IMR-90 (cell line): ENCODE measurements around the gene ILK. TPM values are rescaled to one million over a fixed set of nuclear protein-coding genes. Genes with fewer than 3 reads are reported as not detected.

ENCODE experiments used
- ATAC-seq: fragments of 200-7000 bp; cut with Tn5 transposase; 2 replicates; pipeline ENCODE4 v1.9.1; 2020; ENCODE audit warnings: low read depth, mild to moderate bottlenecking, moderate library complexity
- BruUV-seq: library from RNA; stranded (reverse); fragments of 400-500 nt; replicated peaks from 2 replicates; lab custom pipeline; 2021; lab: Mats Ljungman, UMichigan
- CTCF ChIA-PET: fragments of 300-600 bp; formaldehyde crosslinking; extraction: SDS; loops from one replicate; lab custom pipeline; 2021; ENCODE audit warnings: antibody characterized with exemption; lab: Yijun Ruan, JAX
- POLR2A ChIA-PET: fragments of 300-600 bp; sonication (Branson Sonifier 250); formaldehyde crosslinking; loops from one replicate; lab custom pipeline; 2022; ENCODE audit warnings: antibody characterized with exemption; ENCODE audit not compliant: unreplicated experiment; lab: Charles Lee
- DNase-seq: peaks from one replicate; pipeline ENCODE4 v3.0.0; 2013
- H2AFZ ChIP-seq: replicated peaks from 2 replicates; pipeline ENCODE3; 2013; ENCODE audit warnings: low read length, mild to moderate bottlenecking; ENCODE audit not compliant: poor library complexity
- H2AK5ac ChIP-seq: 2 replicates; pipeline ENCODE4 v1.6.1; 2013; ENCODE audit warnings: low read depth, low read length, inconsistent platforms
- H2AK9ac ChIP-seq: replicated peaks from 2 replicates; pipeline ENCODE3; 2013; ENCODE audit warnings: mild to moderate bottlenecking, low read depth, low read length, moderate library complexity; ENCODE audit not compliant: poor library complexity
- H2BK120ac ChIP-seq: 2 replicates; pipeline ENCODE4 v1.6.1; 2013; ENCODE audit warnings: low read depth, low read length, inconsistent platforms
- H2BK15ac ChIP-seq: 3 replicates; pipeline ENCODE4 v1.6.1; 2013; ENCODE audit warnings: low read depth, low read length, inconsistent platforms
- H2BK20ac ChIP-seq: 2 replicates; pipeline ENCODE4 v1.6.1; 2013; ENCODE audit warnings: low read depth, mild to moderate bottlenecking, inconsistent platforms, low read length, moderate library complexity
- H2BK5ac ChIP-seq: 2 replicates; pipeline ENCODE4 v1.6.1; 2013; ENCODE audit warnings: mild to moderate bottlenecking, low read depth, low read length, inconsistent platforms; ENCODE audit not compliant: poor library complexity, severe bottlenecking
- H3K14ac ChIP-seq: replicated peaks from 2 replicates; pipeline ENCODE4 v1.6.1; 2013; ENCODE audit warnings: low read depth, low read length, inconsistent platforms
- H3K18ac ChIP-seq: 2 replicates; pipeline ENCODE4 v1.6.1; 2013; ENCODE audit warnings: low read depth, low read length, control low read depth
- H3K23ac ChIP-seq: 2 replicates; pipeline ENCODE4 v1.6.1; 2013; ENCODE audit warnings: low read depth, low read length, inconsistent platforms
- H3K27ac ChIP-seq: 2 replicates; pipeline ENCODE4 v1.5.1; 2013; ENCODE audit warnings: mild to moderate bottlenecking, control low read depth, low read length; ENCODE audit not compliant: insufficient read depth
- H3K27me3 ChIP-seq: 2 replicates; pipeline ENCODE4 v1.6.1; 2013; ENCODE audit warnings: low read length; ENCODE audit not compliant: control insufficient read depth, insufficient read depth
- H3K36me3 ChIP-seq: 2 replicates; pipeline ENCODE4 v1.6.1; 2013; ENCODE audit warnings: low read length, mixed read lengths; ENCODE audit not compliant: control insufficient read depth, insufficient read depth
- H3K4ac ChIP-seq: 2 replicates; pipeline ENCODE4 v1.6.1; 2013; ENCODE audit warnings: low read depth, low read length, inconsistent platforms
- H3K4me1 ChIP-seq: 2 replicates; pipeline ENCODE4 v1.6.1; 2013; ENCODE audit warnings: low read length, mixed read lengths; ENCODE audit not compliant: control insufficient read depth, insufficient read depth
- H3K4me2 ChIP-seq: 2 replicates; pipeline ENCODE4 v1.6.1; 2013; ENCODE audit warnings: low read depth, mild to moderate bottlenecking, control low read depth, low read length, moderate library complexity
- H3K4me3 ChIP-seq: 2 replicates; pipeline ENCODE4 v1.5.1; 2013; ENCODE audit warnings: low read depth, mild to moderate bottlenecking, control low read depth, low read length, moderate library complexity; ENCODE audit not compliant: insufficient read depth
- H3K56ac ChIP-seq: 2 replicates; pipeline ENCODE4 v1.6.1; 2013; ENCODE audit warnings: low read length, inconsistent platforms; ENCODE audit not compliant: insufficient read depth; ENCODE audit errors: extremely low read depth
- H3K79me1 ChIP-seq, 2 experiments: 2 replicates each; pipeline ENCODE4 v1.6.1; 2013; ENCODE audit warnings: low read length in 2 of 2, inconsistent platforms in 1 of 2, low read depth in 1 of 2
- H3K9ac ChIP-seq: 2 replicates; pipeline ENCODE4 v1.6.1; 2013; ENCODE audit warnings: low read depth, low read length, control low read depth
- H3K9me1 ChIP-seq: 2 replicates; pipeline ENCODE4 v1.6.1; 2013; ENCODE audit warnings: low read length, inconsistent platforms; ENCODE audit not compliant: insufficient read depth
- H3K9me3 ChIP-seq: 2 replicates; pipeline ENCODE4 v1.6.1; 2013; ENCODE audit warnings: low read length; ENCODE audit not compliant: control insufficient read depth, insufficient read depth
- H4K20me1 ChIP-seq: 2 replicates; pipeline ENCODE4 v1.6.1; 2013; ENCODE audit warnings: low read length, inconsistent platforms; ENCODE audit not compliant: insufficient read depth
- H4K5ac ChIP-seq: 2 replicates; pipeline ENCODE4 v1.6.1; 2013; ENCODE audit warnings: mild to moderate bottlenecking, low read depth, low read length, control low read depth
- H4K8ac ChIP-seq, 2 experiments: 2 replicates each; pipeline ENCODE4 v1.6.1; 2013; ENCODE audit warnings: low read depth in 2 of 2, low read length in 2 of 2, control low read depth in 1 of 2, inconsistent platforms in 1 of 2
- H4K91ac ChIP-seq: 2 replicates; pipeline ENCODE4 v1.6.1; 2013; ENCODE audit warnings: low read depth, low read length, inconsistent platforms; ENCODE audit not compliant: insufficient read depth
- BHLHE40 ChIP-seq: fragments of 150-350 bp; IDR thresholded peaks from 2 replicates; pipeline ENCODE4 v1.6.1; 2016; ENCODE audit warnings: mild to moderate bottlenecking, low read depth, low read length
- ELK1 ChIP-seq: fragments of 150-350 bp; IDR thresholded peaks from 2 replicates; pipeline ENCODE4 v1.6.1; 2016; ENCODE audit warnings: low read depth, mild to moderate bottlenecking, low read length, moderate library complexity, borderline replicate concordance
- RAD21 ChIP-seq: IDR thresholded peaks from 2 replicates; pipeline ENCODE4 v1.6.1; 2012; ENCODE audit warnings: low read length, improper control_type of control experiment
- WGBS, 2 experiments: methylation state at CpG; one replicate each; pipeline versions ENCODE4 v1.1.5 to v1.1.7; 2013; ENCODE audit warnings: missing lambda C conversion rate in 2 of 2; ENCODE audit not compliant: insufficient read length in 1 of 2; ENCODE audit errors: extremely low coverage in 2 of 2; 5-methylcytosine and 5-hydroxymethylcytosine counted together
- dilution Hi-C: fragments of 300-500 bp; cut with HindIII; formaldehyde crosslinking; loops from one replicate; pipeline ENCODE4 v1.14.3; 2018; ENCODE audit warnings: low sequenced_read_pairs; ENCODE audit not compliant: unreplicated experiment
- in situ Hi-C: fragments of 300-500 bp; cut with MboI; formaldehyde crosslinking; loops from 3 replicates; pipeline ENCODE4 v1.14.3; 2019; ENCODE audit warnings: low sequenced_read_pairs, inconsistent platforms, mixed read lengths
- intact Hi-C: fragments of 100-400 bp; cut with micrococcal nuclease; formaldehyde crosslinking; loops from 2 replicates; pipeline ENCODE4 v1.10.0; 2022
- polyA plus RNA-seq, 3 experiments: library from polyadenylated mRNA; depleted of rRNA; stranded (reverse); fragments of >200 nt; gene quantifications; 2 replicates each; pipeline ENCODE4 v1.2.3, GENCODE V29; 2012; ENCODE audit warnings: low replicate concordance in 1 of 3
- total RNA-seq: library from RNA; depleted of rRNA; stranded (reverse); fragments of >200 nt; gene quantifications from 2 replicates; pipeline ENCODE4 v1.2.3, GENCODE V29; 2012

ILK gene
- total and polyA plus RNA-seq, 2 of the 4 experiments (the other 2 are of a cell fraction): 339 to 389 TPM

DNA sequence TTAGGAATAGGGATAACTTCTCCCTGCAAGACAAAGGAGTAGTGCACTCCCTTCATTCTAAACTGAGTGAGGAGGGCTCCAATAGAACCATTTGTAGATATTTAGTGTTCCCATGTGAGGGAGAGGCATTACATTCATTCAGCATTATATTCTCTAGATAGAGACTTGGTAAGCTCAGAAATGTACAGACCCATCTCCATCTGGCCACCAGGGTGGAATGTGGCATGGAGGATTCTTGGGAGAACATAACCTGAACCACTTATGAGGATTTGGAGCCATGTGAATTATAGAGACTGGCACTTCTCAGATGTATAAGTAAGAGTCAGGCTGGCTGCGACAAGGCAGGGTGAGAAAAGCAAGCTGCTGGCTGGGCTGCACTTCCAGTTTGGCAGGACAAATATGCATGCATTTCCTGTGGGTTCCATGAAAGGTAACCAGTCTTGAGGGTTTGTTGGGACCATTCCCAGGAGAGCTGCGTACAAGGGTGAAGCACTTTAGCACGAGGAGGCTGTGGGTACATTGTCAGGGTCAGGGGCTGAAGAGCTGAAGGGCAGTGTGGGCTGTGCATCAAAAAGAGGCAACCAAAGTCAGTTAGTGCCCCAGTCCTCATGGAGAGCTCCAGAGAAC, 9.3 kb upstream of the ILK start:
- Histone ChIP-seq H3K4me2 (no peak overlapping the region), H3K9me1 (0 out of 2 replicates have a peak, but pooled peaks cover 4% of the 10 kb centered on the region), H3K9ac (no peak overlapping the region), H2BK5ac (no peak overlapping the region), H3K18ac (no peak overlapping the region), H4K91ac (no peak overlapping the region), H3K27ac (no peak overlapping the region), H2AK9ac (no peak overlapping the region), H3K27me3 (no peaks in the 10 kb centered on the region), H2AFZ (no peak overlapping the region), H3K79me1 (peaks cover 21 to 46% of the 10 kb centered on the region in 2 experiments), H2BK20ac (no peak overlapping the region), H3K4ac (no peak overlapping the region), H4K8ac (no peak overlapping the region), H2AK5ac (no peak overlapping the region), H3K14ac (no peak overlapping the region), H3K9me3 (no peaks in the 10 kb centered on the region), H3K36me3 (peaks cover 33% of the 10 kb centered on the region), H4K20me1 (no peaks in the 10 kb centered on the region), H3K56ac (no peak overlapping the region), H2BK15ac (no peak overlapping the region), H2BK120ac (no peak overlapping the region), H4K5ac (no peak overlapping the region), H3K4me3 (no peak overlapping the region), H3K4me1 (no peaks in the 10 kb centered on the region), H3K23ac (no peak overlapping the region)
- intact Hi-C loops (loop anchor here (5.0 kb wide), 1 partner anchor 52 kb away; no protein-coding TSS in a partner anchor), dilution Hi-C loops (no loop called here), in situ Hi-C loops (no loop called here)
- whole genome bisulfite sequencing, 2 experiments: 100% methylated on average over 1 of the region's 3 CpGs; no CpG with 5 or more reads in 1 of the 2 experiments
- no peak for ATAC-seq
- no peak for DNase-seq
- ChIA-PET POLR2A (interaction anchor here (1.0 kb wide), 1 partner anchor 10 kb away, joined by 3 read pairs; no protein-coding TSS in a partner anchor), CTCF (interaction anchor here (2.0 kb wide), 1 partner anchor 63 kb away, joined by 6 read pairs; no protein-coding TSS in a partner anchor)
- no TSS peak for BruUV-seq
- TF ChIP-seq BHLHE40: no peak
- no peak for TF ChIP-seq RAD21
- TF ChIP-seq ELK1: no peak
